NOMO-1 treated with dmso at 0.1 percent for 144 hours (cell line): ENCODE data around the gene COLGALT1.
"Not testable (repeated sequence)": the region's sequence is repeated elsewhere in the genome, so short reads cannot be mapped to it uniquely, and the experiment has no call there.

ENCODE experiments used
- DNase-seq: peaks from one replicate; lab custom pipeline; 2025; ENCODE audit not compliant: unreplicated experiment; lab: John Stamatoyannopoulos, UW

COLGALT1 gene

GRCh38 chr19:17590866-17591265 is 35.4 kb downstream of the COLGALT1 start:
- no peak for DNase-seq

GRCh38 chr19:17594296-17594695 is 38.8 kb downstream of the COLGALT1 start:
- not testable (repeated sequence) for DNase-seq

GRCh38 chr19:17598063-17598462 is 42.6 kb downstream of the COLGALT1 start:
- not testable (repeated sequence) for DNase-seq

GRCh38 chr19:17598953-17599352 is 43.5 kb downstream of the COLGALT1 start:
- DNase-seq = no peak

- no peak for DNase-seq
Observed at GRCh38 chr19:17599780-17600179, 44.3 kb downstream of the COLGALT1 start.

GRCh38 chr19:17601683-17602082 is 46.2 kb downstream of the COLGALT1 start:
- no peak for DNase-seq

GRCh38 chr19:17602217-17602616 is 46.8 kb downstream of the COLGALT1 start:
- no peak for DNase-seq

- DNase-seq = no peak
Observed at GRCh38 chr19:17602872-17603510, 47.5 kb downstream of the COLGALT1 start.

GRCh38 chr19:17604372-17605025 is 49.0 kb downstream of the COLGALT1 start:
- DNase-seq = no peak

GRCh38 chr19:17605117-17605516 is 49.7 kb downstream of the COLGALT1 start:
- no peak for DNase-seq

- DNase-seq = peak; percentile 73
Observed at GRCh38 chr19:17605761-17606589, 50.5 kb downstream of the COLGALT1 start.

GRCh38 chr19:17606590-17607185 is 51.2 kb downstream of the COLGALT1 start:
- DNase-seq = peak; percentile 57

- DNase-seq = no peak
Observed at GRCh38 chr19:17607936-17608335, 52.5 kb downstream of the COLGALT1 start.

- no peak for DNase-seq
Observed at GRCh38 chr19:17610384-17610783, 54.9 kb downstream of the COLGALT1 start.

- DNase-seq = no peak
Observed at GRCh38 chr19:17611462-17612244, 56.2 kb downstream of the COLGALT1 start.

- DNase-seq = no peak
Observed at GRCh38 chr19:17614476-17614875, 59.0 kb downstream of the COLGALT1 start.

GRCh38 chr19:17615889-17616685 is 60.6 kb downstream of the COLGALT1 start:
- DNase-seq = no peak

- no peak for DNase-seq
Observed at GRCh38 chr19:17616686-17616960, 61.2 kb downstream of the COLGALT1 start.

GRCh38 chr19:17616961-17617806 is 61.7 kb downstream of the COLGALT1 start:
- DNase-seq = no peak
